Neural cell (in vitro differentiated cells): Measurements from ENCODE around the gene COG5. TPM values are rescaled to one million over a fixed set of nuclear protein-coding genes. Genes with fewer than 3 reads are reported as not detected.

Source experiments
- H2AFZ ChIP-seq: fragments of 200-600, 300-800 bp; sonication (generic), shearing (Covaris generic); 2 replicates; pipeline ENCODE4 v1.6.0; 2014; ENCODE audit warnings: low read depth, mild to moderate bottlenecking, antibody characterized with exemption, low read length, moderate library complexity
- H3F3A ChIP-seq: fragments of 200-600 bp; shearing (Covaris generic); 2 replicates; pipeline ENCODE4 v1.6.1; 2016; ENCODE audit warnings: mild to moderate bottlenecking, moderate library complexity, mixed read lengths, antibody characterized with exemption, low read length; ENCODE audit not compliant: insufficient read depth, poor library complexity, severe bottlenecking
- H3K27ac ChIP-seq: fragments of 200-600, 300-800 bp; sonication (generic), shearing (Covaris generic); 2 replicates; pipeline ENCODE4 v1.5.1; 2014; ENCODE audit warnings: mild to moderate bottlenecking, low read length, moderate library complexity
- H3K27me3 ChIP-seq: fragments of 300-800, 200-600 bp; sonication (generic), shearing (Covaris generic); 2 replicates; pipeline ENCODE4 v1.6.0; 2014; ENCODE audit warnings: mild to moderate bottlenecking, low read depth, low read length, moderate library complexity; ENCODE audit not compliant: insufficient read depth
- H3K36me3 ChIP-seq: fragments of 300-800, 200-600 bp; sonication (generic), shearing (Covaris generic); 2 replicates; pipeline ENCODE4 v1.5.1; 2014; ENCODE audit warnings: mild to moderate bottlenecking, antibody characterized with exemption, low read length, moderate library complexity; ENCODE audit not compliant: insufficient read depth
- H3K4me2 ChIP-seq: fragments of 300-800, 200-600 bp; sonication (generic), shearing (Covaris generic); 2 replicates; pipeline ENCODE4 v1.6.0; 2014; ENCODE audit warnings: mild to moderate bottlenecking, low read length
- H3K4me3 ChIP-seq: fragments of 300-800, 200-600 bp; sonication (generic), shearing (Covaris generic); 2 replicates; pipeline ENCODE4 v1.5.1; 2014; ENCODE audit warnings: mild to moderate bottlenecking, low read length, moderate library complexity
- H3K79me2 ChIP-seq: fragments of 200-600 bp; shearing (Covaris generic); replicated peaks from 2 replicates; pipeline ENCODE4 v1.6.0; 2014; ENCODE audit warnings: mild to moderate bottlenecking, low read length, moderate library complexity; ENCODE audit not compliant: insufficient read depth
- H3K9ac ChIP-seq: fragments of 300-800, 200-600 bp; sonication (generic), shearing (Covaris generic); 2 replicates; pipeline ENCODE4 v1.6.1; 2016; ENCODE audit warnings: mild to moderate bottlenecking, low read length, mixed read lengths
- H3K9me2 ChIP-seq: fragments of 200-600 bp; shearing (Covaris generic); 2 replicates; pipeline ENCODE4 v1.6.1; 2016; ENCODE audit warnings: mild to moderate bottlenecking, low read length, mixed read lengths; ENCODE audit not compliant: insufficient read depth
- H3K9me3 ChIP-seq: fragments of 200-600, 300-800 bp; sonication (generic), shearing (Covaris generic); 2 replicates; pipeline ENCODE4 v1.6.1; 2016; ENCODE audit warnings: mild to moderate bottlenecking, mixed run types, low read length, moderate library complexity, mixed read lengths
- H4K20me1 ChIP-seq: fragments of 200-600 bp; shearing (Covaris generic); 2 replicates; pipeline ENCODE4 v1.6.1; 2016; ENCODE audit warnings: mild to moderate bottlenecking, mixed run types; ENCODE audit not compliant: insufficient read depth
- EP300 ChIP-seq: fragments of 450-650 bp; conservative IDR thresholded peaks from 2 replicates; pipeline ENCODE4 v1.6.1; 2014; ENCODE audit warnings: antibody characterized with exemption, mild to moderate bottlenecking, moderate library complexity; ENCODE audit not compliant: poor library complexity, severe bottlenecking
- EZH2 ChIP-seq: fragments of 200-600, 300-800 bp; shearing (Covaris generic), sonication (generic); IDR thresholded peaks from 2 replicates; pipeline ENCODE4 v1.6.1; 2014; ENCODE audit warnings: antibody characterized with exemption, low read length, borderline replicate concordance, mild to moderate bottlenecking; ENCODE audit not compliant: insufficient read depth, poor library complexity, severe bottlenecking
- MXI1 ChIP-seq: fragments of 450-650 bp; conservative IDR thresholded peaks from 2 replicates; pipeline ENCODE4 v1.6.1; 2014; ENCODE audit warnings: antibody characterized with exemption, mild to moderate bottlenecking; ENCODE audit not compliant: poor library complexity, severe bottlenecking
- POLR2AphosphoS5 ChIP-seq: IDR thresholded peaks from 2 replicates; pipeline ENCODE4 v1.6.1; 2012
- RAD21 ChIP-seq: fragments of 450-650 bp; conservative IDR thresholded peaks from 2 replicates; pipeline ENCODE4 v1.6.1; 2014; ENCODE audit warnings: antibody characterized with exemption, mild to moderate bottlenecking, moderate library complexity
- SMC3 ChIP-seq: fragments of 450-650 bp; conservative IDR thresholded peaks from 2 replicates; pipeline ENCODE4 v1.6.1; 2014; ENCODE audit warnings: antibody characterized with exemption, mild to moderate bottlenecking, moderate library complexity; ENCODE audit not compliant: poor library complexity
- TAF1 ChIP-seq: IDR thresholded peaks from 2 replicates; pipeline ENCODE4 v1.6.1; 2012; ENCODE audit warnings: low read depth
- polyA plus RNA-seq: library from polyadenylated mRNA; depleted of rRNA; stranded (reverse); fragments of >200 nt; gene quantifications from 2 replicates; pipeline ENCODE4 v1.2.3, GENCODE V29; 2014
- TF ChIP-seq, protein P1 (sequence below): IDR thresholded peaks from 2 replicates; pipeline ENCODE4 v1.6.1; 2012; ENCODE audit warnings: borderline replicate concordance
- TF ChIP-seq, protein P2 (sequence below): fragments of 450-650 bp; IDR thresholded peaks from 2 replicates; pipeline ENCODE4 v1.5.1; 2014; ENCODE audit warnings: antibody characterized with exemption, mild to moderate bottlenecking, moderate library complexity; ENCODE audit not compliant: poor library complexity, severe bottlenecking

Gene COG5
- polyA plus RNA-seq, 1 donor from 2014 or later: 13.3 TPM

DNA sequence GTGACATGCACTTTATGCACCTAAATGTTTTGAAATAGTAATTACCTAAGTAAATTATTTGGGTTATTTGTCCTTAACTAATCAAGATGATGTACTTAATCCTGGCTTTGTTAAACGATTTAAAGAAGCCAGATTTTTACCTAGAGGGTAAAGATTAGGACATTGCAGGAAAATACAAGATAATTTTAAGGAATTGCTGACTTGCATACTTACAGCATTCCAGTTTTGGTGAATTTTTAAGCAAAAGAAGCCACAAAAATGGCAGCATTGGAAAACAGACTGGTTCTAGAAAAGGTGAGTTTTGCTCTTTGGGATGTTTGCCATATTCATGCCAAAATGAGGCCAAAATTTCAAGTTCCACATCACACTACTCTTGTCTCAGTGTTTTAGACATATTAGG is 49.7 kb upstream of the COG5 start (continued):
- TF ChIP-seq RAD21 (no peak), POLR2AphosphoS5 (no peak), EZH2 (no peak)

DNA sequence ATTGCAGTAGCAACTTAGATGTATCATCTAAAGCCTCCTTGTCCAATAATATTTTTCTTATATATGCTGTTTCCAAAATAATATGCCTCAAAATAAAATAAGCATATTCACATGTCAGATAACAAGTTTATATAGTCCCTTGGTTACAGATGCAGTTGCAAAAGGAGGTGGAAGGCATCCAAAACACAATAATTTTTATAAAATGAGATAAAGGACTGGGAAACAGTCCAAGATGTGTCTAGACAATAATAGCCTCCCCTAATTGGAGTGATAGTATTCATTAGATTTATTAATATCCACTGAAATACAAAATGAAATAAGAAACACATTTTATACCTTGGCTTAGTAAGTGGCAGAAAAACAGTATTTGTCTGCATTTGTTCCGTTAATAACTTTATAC is 46.6 kb upstream of the COG5 start:
- Histone ChIP-seq H3K9ac (no peak overlapping the region), H3K36me3 (no peaks in the 10 kb centered on the region), H3K4me3 (no peak overlapping the region), H3K27me3 (no peaks in the 10 kb centered on the region), H3F3A (no peaks in the 10 kb centered on the region), H4K20me1 (no peaks in the 10 kb centered on the region), H3K4me2 (no peak overlapping the region), H3K79me2 (no peaks in the 10 kb centered on the region), H2AFZ (no peak overlapping the region), H3K27ac (no peak overlapping the region), H3K9me2 (no peaks in the 10 kb centered on the region), H3K9me3 (no peaks in the 10 kb centered on the region)
- no peak for TF ChIP-seq MXI1
- TF ChIP-seq SMC3: no peak
- no peak for TF ChIP-seq EZH2
- TF ChIP-seq TAF1: no peak
- TF ChIP-seq EP300: no peak
- TF ChIP-seq, protein P1, sequence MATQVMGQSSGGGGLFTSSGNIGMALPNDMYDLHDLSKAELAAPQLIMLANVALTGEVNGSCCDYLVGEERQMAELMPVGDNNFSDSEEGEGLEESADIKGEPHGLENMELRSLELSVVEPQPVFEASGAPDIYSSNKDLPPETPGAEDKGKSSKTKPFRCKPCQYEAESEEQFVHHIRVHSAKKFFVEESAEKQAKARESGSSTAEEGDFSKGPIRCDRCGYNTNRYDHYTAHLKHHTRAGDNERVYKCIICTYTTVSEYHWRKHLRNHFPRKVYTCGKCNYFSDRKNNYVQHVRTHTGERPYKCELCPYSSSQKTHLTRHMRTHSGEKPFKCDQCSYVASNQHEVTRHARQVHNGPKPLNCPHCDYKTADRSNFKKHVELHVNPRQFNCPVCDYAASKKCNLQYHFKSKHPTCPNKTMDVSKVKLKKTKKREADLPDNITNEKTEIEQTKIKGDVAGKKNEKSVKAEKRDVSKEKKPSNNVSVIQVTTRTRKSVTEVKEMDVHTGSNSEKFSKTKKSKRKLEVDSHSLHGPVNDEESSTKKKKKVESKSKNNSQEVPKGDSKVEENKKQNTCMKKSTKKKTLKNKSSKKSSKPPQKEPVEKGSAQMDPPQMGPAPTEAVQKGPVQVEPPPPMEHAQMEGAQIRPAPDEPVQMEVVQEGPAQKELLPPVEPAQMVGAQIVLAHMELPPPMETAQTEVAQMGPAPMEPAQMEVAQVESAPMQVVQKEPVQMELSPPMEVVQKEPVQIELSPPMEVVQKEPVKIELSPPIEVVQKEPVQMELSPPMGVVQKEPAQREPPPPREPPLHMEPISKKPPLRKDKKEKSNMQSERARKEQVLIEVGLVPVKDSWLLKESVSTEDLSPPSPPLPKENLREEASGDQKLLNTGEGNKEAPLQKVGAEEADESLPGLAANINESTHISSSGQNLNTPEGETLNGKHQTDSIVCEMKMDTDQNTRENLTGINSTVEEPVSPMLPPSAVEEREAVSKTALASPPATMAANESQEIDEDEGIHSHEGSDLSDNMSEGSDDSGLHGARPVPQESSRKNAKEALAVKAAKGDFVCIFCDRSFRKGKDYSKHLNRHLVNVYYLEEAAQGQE: no peak
- TF ChIP-seq POLR2AphosphoS5: no peak
- TF ChIP-seq, protein P2, sequence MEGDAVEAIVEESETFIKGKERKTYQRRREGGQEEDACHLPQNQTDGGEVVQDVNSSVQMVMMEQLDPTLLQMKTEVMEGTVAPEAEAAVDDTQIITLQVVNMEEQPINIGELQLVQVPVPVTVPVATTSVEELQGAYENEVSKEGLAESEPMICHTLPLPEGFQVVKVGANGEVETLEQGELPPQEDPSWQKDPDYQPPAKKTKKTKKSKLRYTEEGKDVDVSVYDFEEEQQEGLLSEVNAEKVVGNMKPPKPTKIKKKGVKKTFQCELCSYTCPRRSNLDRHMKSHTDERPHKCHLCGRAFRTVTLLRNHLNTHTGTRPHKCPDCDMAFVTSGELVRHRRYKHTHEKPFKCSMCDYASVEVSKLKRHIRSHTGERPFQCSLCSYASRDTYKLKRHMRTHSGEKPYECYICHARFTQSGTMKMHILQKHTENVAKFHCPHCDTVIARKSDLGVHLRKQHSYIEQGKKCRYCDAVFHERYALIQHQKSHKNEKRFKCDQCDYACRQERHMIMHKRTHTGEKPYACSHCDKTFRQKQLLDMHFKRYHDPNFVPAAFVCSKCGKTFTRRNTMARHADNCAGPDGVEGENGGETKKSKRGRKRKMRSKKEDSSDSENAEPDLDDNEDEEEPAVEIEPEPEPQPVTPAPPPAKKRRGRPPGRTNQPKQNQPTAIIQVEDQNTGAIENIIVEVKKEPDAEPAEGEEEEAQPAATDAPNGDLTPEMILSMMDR: no peak
- TF ChIP-seq RAD21: no peak

DNA sequence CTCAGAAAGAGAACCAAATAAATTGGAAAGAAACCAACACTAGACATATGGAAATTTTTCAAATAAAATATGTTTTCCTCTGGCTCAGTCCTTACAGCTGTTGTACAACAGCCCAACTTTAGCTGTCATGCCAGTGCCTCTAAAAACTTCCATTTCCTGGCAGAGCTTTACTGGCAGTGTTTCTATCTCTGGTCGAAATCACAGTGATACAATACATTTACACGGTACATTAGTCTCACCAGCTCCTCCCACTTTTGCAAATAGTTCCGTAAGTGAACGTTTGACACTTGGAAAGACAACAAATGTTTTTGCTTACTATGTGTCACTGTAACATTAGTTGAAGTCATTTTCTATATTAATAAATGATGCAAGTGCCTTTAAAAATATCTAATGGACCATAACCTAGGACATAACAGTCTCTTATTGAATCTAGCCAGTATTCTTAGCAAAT is 46.1 kb upstream of the COG5 start:
- Histone ChIP-seq H2AFZ (no peak overlapping the region), H4K20me1 (no peaks in the 10 kb centered on the region), H3K79me2 (no peaks in the 10 kb centered on the region), H3K27me3 (no peaks in the 10 kb centered on the region), H3K36me3 (no peaks in the 10 kb centered on the region), H3F3A (no peaks in the 10 kb centered on the region), H3K4me2 (no peak overlapping the region), H3K4me3 (no peak overlapping the region), H3K9ac (no peak overlapping the region), H3K9me3 (no peaks in the 10 kb centered on the region), H3K27ac (no peak overlapping the region), H3K9me2 (no peaks in the 10 kb centered on the region)
- TF ChIP-seq RAD21 (no peak), EZH2 (no peak), POLR2AphosphoS5 (no peak), EP300 (no peak), TAF1 (no peak)
- TF ChIP-seq, protein P1: no peak
- TF ChIP-seq, protein P2: no peak
